Omental fat pad (tissue), 4 donors: ENCODE measurements around the gene CCDC14. TPM values are rescaled to one million over a fixed set of nuclear protein-coding genes. Genes with fewer than 3 reads are reported as not detected.

Experiments
- ATAC-seq: fragments of 150-250 bp; one replicate; pipeline ENCODE4 v1.9.1; 2016; ENCODE audit warnings: mild to moderate bottlenecking, moderate library complexity; ENCODE audit not compliant: low FRiP score
- DNase-seq: peaks from one replicate; pipeline ENCODE4 v3.0.0-alpha.2; 2019; ENCODE audit warnings: low spot score
- total RNA-seq, 4 donors: library from RNA; depleted of rRNA; stranded (reverse); fragments of >200 nt; gene quantifications; one replicate each; pipeline ENCODE4 v1.1.0, GENCODE V29; 2016
- TF ChIP-seq, protein P1 (sequence below), 3 donors: fragments of 450-650 bp; IDR thresholded peaks; one replicate each; pipeline ENCODE4 v1.5.1; 2016 to 2017; ENCODE audit warnings: antibody characterized with exemption in 3 of 3, mild to moderate bottlenecking in 3 of 3, moderate library complexity in 2 of 3

Gene CCDC14
- total RNA-seq, 4 donors from 2014 or later, result 16.3 to 35.6 (median 29.1) TPM

DNA sequence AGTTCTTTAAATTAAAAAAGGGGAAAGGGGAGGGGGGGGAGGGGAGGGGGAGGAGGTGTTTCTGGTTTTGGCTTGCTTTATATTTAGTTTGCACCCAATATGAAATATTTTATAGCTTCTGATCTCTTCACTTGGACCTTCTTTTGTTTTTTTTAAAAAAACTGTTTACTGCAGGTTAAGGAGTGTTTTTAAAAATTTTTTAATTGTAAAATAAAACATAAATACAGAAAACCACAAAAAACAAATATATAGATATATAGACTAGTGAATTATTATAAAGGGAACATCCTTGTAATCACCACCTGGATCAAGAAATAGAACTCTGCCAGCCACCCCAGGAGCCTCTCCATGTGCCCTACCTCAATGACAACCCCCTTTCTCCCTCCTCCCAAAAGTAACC, 76.0 kb downstream of the CCDC14 start:
- DNase-seq (no peak), ATAC-seq (no peak)
- TF ChIP-seq, protein P1, sequence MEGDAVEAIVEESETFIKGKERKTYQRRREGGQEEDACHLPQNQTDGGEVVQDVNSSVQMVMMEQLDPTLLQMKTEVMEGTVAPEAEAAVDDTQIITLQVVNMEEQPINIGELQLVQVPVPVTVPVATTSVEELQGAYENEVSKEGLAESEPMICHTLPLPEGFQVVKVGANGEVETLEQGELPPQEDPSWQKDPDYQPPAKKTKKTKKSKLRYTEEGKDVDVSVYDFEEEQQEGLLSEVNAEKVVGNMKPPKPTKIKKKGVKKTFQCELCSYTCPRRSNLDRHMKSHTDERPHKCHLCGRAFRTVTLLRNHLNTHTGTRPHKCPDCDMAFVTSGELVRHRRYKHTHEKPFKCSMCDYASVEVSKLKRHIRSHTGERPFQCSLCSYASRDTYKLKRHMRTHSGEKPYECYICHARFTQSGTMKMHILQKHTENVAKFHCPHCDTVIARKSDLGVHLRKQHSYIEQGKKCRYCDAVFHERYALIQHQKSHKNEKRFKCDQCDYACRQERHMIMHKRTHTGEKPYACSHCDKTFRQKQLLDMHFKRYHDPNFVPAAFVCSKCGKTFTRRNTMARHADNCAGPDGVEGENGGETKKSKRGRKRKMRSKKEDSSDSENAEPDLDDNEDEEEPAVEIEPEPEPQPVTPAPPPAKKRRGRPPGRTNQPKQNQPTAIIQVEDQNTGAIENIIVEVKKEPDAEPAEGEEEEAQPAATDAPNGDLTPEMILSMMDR (IDR thresholded peaks at IDR 0.05), result no peak

DNA sequence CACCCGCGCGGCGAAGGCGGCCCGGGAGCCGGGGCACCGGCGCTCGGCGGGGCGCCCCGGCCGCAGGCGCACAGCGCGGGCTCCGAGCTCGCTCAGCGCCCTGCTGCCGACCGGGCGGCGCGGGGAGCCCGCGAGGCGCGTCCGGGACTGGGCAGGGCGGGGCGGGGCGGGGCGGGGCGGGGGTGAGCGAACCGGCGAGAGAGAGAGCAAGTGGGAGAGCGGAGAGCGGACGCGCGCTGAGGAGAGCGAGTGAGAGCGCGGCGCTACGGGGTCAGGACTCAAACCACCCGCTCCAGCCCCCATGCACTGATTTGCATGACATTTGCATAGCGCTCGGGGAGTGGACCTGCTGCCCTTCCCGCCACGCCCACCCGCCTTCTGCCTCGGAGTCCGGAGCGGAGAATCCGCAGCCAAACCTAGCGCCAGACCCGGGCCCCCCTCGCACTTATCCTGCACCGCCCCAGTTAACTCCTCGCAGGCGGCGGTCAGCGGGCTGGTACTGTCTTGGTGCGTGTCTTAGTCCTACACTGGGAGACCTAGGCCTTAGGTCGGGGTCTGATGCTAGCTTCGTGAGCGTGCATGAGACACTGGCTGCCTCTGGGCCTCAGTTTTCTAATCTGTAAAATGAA, 76.7 kb downstream of the CCDC14 start, which contains the start of gene MYLK:
Gene MYLK, minus strand, starts transcription at position 130 of the 629 bp plus-strand sequence. CDS start 90,491 bp downstream, outside the sequence.
- TF ChIP-seq, protein P1 (IDR thresholded peaks at IDR 0.05), result no peak
- ATAC-seq, result peak; percentile 98
- peak; percentile 50 for DNase-seq

DNA sequence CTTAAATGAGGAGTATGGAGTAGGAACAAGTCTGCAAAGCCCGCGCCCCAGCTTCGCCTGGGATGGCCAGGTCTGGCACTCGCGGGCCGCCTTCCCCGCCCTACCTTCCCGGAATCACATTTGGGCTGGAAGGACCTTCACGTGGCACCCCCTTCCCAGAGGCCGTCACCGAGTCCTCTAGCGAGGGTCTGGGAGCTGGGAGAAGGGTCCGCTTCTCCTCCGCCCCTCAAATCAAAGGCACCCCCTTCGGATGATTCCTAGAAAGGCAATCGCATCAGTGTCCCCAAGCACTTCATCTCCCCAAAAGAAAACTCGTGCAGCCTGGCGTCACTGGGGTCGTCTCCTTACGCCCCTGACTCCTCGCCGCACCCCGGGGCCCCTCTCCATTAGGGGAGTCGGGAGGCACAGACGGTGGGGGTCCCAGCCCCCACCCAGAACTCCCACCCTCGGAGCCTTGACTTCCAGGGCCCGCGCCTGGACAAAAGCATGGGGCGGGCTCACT, 77.3 kb downstream of the CCDC14 start:
- no peak for DNase-seq
- TF ChIP-seq, protein P1 (IDR thresholded peaks at IDR 0.05), result no peak
- ATAC-seq, result no peak

DNA sequence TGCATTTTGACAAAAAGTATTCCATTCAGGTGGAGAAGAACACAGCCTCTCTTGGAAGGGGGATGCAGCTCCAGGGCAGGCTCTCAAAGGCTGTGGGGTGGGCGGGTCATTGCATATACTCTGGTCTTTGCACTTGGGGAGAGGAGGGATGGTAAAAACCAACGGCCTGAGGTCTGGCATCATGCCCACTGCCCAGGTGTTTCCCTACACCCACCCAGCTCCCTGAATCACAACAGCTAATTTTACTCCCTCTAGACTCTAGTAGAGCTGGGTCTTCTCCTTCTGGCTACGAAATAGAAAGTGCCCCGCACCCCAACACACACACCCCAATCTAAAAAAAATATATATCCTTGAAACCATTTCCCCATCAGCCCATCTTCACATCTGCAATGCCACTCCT, 77.9 kb downstream of the CCDC14 start:
- DNase-seq (no peak), ATAC-seq (no peak)
- TF ChIP-seq, protein P1 (IDR thresholded peaks at IDR 0.05), result no peak

DNA sequence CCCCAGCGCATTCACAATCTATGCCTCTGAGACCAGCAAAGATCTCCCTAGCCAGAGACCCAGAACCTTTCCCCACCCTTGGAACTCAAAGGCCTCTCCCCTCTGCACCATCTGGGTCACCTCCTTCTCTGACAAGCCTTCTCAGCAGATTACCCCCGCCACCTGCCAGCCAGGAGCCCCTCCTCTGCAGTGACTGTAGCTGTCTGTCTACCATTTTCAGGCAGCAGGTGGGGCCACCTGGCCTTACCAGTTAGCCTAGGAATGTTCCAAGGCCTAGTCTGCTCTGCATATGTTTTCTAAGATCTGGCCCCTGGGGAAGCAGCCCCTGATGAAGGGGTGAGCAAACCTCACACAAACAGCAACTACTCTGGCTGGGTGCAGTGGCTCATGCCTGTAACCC, 79.3 kb downstream of the CCDC14 start:
- ATAC-seq (no peak), DNase-seq (no peak)
- TF ChIP-seq, protein P1 (IDR thresholded peaks at IDR 0.05), result no peak

DNA sequence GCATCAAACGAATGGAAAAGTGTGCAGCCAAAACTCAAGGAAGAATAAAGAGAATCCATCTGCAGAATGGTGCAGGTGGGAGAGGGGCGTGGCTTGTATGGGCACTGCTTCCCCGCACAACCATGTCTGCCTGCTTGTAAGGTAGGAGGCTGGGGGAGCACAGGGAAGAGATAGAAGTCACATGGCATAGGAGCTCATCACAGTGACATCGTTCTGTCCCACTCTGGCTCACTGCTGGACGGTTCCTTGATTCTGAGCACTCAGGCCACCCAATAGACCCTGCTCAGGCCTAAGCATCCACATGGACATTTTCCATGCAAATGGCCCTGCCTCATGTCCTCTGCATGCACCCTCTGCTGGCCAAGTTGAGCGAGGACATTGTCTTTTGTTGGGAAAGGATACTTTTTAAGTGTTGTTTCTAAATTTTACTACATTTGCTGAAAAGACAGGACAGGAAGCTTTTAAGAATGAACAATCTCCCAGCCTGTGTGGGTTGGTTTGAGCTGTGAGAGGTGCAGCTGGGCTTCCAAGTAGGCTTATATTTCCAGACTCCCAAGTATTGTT, 79.9 kb downstream of the CCDC14 start:
- ATAC-seq, result no peak
- DNase-seq, result no peak
- TF ChIP-seq, protein P1 (IDR thresholded peaks at IDR 0.05), result no peak

DNA sequence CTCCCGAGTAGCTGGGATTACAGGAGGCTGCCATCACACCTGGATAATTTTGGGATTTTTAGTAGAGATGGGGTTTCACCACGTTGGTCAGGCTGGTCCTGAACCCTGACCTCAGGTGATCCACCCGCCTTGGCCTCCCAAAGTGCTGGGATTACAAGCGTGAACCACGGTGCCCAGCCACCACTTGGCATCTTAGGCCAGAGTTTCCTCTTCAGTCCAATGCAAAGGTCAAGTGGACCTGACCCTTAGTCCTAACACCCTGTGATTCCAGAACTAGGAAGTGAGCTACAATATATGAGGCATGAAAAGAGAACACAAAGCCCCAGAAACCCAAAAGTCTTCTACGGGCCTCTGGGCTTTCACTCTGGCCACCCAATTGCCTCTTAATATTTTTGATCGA, 82.2 kb downstream of the CCDC14 start:
- TF ChIP-seq, protein P1 (IDR thresholded peaks at IDR 0.05), result no peak
- ATAC-seq (no peak), DNase-seq (no peak)
